Measurements from ENCODE around the gene RBM22.

GRCh38 chr5:150656191-150657132 lies 44.4 kb downstream of the RBM22 start:
- peak; percentile 28 to 74 (median 67) for TF ChIP-seq CTCF (IDR thresholded peaks at IDR 0.05)
- no peak for TF ChIP-seq POLR2A (IDR thresholded peaks at IDR 0.05)
